HG03439 (cell line): ENCODE measurements around the gene DENND2A.
A peak's percentile ranks its signal among the peaks of the same experiment; 100 is the strongest.
"Not testable (repeated sequence)": the region's sequence is repeated elsewhere in the genome, so short reads cannot be mapped to it uniquely, and the experiment has no call there.

ENCODE experiments used
- ATAC-seq: cut with Tn5 transposase; IDR thresholded peaks from one replicate; pipeline ENCODE4 v1.9.1; 2021; ENCODE audit warnings: mild to moderate bottlenecking, moderate library complexity; ENCODE audit not compliant: unreplicated experiment

Gene DENND2A

DNA sequence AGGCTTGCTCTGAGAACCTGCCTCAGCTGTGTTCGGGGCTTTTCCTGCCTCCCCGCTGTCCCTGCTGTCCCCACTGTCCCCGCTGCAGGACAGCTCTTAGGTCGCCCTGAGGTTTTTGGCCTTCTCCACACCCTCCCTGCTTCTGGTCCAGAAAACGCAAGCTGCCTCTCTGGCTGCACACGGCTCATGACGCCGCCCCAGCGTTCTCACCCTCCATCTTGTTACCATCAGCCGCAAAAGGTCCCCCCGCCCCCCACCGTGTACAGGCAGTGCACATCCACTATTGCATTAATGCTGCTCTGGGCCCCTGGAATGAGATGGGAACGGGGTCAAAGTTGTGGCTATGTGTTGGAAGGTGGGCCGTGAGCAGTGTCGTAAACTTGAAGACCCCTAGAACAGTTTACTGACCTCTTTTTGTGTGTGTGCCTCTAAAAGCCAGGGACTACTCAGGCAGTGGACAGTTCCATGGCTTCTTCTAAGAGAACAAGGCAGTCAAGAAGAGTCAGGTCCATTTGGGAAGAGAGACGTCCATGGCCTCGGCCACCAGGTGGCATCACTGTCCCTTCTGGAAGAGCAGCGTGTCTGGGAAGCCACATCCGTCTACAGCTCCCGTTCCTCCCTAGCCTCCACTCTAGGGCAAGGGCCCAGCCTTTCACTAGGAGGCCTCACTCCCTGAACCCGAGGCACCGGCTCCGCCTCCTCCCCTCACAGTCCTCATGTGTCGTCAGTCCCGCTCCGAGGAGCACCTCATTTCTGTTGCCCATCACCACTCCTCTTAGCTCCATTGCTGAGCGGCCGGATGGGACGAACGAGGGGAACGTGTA is 122.9 kb downstream of the DENND2A start:
- no peak for ATAC-seq

DNA sequence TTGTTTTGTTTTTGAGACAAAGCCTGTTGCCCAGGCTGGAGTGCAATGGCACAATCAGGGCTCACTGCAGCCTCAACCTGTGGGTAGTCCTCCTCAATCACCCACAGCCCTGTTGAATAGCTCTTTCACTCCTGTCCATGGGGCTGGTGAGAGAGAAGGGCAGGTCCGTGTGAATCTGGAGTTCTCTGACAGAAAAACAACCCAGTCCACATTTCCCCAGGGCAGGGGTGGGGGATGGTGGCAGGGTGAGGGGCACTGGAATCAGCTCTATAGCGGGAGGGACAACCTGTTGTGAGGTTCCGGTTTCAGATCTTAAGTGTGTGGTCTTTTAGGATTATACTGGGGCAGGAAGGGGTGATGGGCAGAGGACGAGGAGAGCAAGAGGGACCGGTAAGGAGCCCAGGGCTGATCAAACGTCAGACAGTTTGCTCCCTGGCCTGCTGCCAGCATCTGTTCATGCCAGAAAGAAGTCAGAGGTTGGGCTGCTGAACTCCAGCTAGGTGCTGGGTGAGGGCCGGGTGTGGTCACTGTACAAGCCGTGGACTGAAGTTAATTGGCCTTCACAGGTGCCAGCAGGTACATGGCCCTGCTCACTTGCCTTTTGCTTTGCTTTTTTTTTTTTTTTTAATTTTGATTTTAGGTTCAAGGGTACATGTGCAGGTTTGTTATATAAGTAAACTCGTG is 128.2 kb downstream of the DENND2A start:
- ATAC-seq = no peak

DNA sequence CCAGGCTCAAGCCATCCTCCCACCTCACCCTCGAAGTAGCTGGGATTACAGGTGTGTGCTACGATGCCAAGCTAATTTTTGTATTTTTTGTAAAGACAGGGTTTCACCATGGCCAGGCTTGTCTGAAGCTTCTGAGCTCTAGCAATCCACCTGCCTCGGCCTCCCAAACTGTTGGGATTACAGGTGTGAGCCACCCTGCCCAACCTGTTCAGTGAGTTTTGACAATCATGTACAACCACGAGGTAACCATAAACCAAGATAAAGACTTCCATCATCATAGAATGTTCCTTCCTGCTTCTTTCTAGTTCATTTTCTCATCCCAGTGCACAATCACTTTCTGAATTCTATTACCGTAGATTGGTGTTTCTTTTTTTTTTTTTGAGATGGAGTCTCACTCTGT is 130.8 kb downstream of the DENND2A start:
- ATAC-seq = no peak

DNA sequence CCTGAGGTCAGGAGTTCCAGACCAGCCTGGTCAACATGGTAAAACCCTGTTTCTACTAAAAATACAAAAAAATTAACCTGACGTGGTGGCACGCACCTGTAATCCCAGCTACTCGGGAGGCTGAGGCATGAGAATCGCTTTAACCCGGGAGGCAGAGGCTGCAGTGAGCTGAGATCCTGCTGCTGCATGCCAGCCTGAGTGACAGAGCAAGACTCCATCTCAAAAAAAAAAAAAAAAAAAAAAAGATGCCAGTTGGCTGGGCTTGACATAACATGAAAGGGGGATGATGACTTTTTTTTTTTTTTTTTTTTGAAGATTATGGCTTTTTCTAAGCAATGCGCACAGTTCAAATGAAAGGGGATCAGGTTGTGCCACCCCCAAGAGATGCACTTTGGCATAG is 133.1 kb downstream of the DENND2A start:
- not testable (repeated sequence) for ATAC-seq

DNA sequence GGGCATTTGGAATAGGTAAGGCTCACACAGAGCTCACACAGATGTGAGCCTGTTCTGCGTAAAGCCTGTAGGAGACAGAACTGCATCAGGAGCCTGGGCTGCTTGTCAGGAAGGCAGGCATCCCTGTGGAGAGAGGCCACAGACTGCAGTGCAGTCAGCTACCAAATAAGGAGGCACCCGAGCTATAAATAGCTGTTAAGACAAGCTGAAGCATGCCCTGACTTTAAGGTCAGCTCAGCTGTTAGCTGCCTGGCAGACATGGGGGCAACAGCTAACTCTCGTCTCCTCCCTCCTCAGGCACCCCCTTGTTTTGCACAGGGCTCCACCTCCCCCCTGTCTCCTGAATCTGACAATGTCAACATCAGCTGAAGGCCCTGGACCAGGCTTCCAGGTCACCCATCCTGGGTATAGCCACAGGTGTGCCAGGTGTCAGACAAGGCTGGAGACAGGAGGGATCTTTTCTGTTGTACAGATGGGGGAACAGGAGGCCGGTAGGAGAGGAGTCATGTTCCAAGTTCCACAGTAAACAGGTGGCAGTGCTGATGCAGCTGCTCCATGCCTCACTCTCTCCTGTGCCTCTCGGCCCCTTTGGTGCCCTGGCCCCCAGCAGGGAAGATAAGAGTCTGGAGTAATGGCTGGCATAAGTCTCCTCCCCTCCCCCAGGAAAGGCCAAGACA is 133.7 kb downstream of the DENND2A start:
- peak; percentile 58 for ATAC-seq

DNA sequence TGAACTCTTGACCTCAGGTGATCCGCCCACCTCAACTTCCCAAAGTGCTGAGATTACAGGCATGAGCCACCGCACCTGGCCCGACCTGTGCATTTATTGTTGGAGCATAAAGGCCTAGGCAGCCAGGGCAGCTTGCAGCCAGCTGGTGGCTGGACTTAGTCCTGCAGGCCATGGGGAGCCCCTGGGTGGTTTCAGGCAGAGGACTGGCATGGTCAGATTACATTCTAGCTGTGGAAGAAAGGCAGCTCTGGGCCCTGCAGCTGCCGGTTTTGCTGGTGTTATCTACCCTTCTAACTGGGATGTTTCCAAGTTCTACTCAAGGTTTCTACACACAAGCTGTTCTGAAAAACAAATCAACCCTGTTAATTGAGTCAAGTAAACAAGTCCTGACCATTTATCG is 138.6 kb downstream of the DENND2A start:
- no peak for ATAC-seq

DNA sequence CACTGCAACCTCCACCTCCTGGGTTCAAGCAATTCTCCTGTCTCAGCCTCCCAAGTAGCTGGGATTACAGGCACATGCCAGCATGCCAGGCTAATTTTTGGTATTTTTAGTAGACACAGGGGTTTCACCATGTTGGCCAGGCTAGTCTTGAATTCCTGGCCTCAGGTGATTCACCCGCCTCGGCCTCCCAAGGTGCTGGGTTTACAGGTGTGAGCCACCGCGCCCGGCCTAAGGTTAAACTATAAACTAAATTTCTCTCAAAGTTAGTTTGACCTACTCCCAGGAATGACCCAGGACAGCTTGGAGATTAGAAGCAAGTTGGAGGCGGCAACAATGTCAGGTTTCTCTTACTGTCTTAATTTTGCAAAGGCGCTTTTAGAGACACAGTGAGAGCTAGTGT is 142.8 kb downstream of the DENND2A start:
- ATAC-seq = not testable (repeated sequence)

DNA sequence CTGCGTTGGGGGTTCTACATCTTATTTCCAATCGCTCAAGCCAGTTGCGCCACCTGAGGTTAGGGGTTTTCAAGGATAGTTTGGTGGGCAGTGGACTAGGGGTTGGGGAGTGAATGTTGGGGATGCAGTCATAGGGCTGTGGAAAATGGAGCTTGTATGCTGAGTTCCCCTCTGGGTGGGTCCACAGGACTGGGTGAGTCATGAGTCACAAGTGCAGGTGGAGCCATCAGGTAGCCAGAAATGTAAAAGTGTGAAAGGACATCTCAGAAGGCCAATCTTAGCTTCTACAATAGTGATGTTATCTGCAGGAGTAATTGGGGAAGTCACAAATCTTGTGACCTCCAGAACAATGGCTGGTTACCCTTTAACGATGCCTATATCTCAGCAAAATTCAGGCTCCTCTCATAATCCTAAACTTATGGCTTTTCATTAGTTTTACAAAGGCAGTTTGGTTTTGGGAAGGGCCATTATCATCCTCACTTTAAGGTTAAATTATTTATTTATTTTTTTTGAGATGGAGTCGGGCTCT is 143.3 kb downstream of the DENND2A start:
- no peak for ATAC-seq

DNA sequence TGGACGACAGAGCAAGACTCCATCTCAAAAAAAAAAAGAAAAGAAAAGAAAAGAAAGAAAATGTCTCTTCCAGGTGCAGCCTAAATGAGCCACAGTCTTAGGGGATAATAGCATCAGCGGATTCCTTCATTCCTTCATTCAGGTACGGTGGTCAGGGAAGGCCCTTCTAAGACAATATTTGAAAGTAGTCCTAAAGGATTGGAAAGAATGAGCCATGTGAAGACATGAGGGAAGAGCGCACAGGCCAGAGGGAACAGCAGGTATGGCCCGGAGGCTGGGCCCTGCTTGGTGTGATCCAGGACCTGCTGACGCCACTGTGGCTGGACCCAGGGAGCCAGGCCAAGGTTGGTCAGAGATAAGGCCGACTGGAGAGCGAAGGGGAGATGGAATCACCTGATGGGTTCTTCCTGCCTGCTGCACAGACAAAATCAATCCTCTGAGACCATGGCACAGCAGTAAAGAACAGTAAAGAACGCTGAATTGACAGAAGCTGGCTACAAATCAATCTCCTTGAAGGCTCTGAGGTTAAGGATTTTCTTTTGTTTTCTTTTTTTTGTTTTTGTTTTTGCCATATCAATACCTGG is 145.0 kb downstream of the DENND2A start:
- ATAC-seq = no peak

DNA sequence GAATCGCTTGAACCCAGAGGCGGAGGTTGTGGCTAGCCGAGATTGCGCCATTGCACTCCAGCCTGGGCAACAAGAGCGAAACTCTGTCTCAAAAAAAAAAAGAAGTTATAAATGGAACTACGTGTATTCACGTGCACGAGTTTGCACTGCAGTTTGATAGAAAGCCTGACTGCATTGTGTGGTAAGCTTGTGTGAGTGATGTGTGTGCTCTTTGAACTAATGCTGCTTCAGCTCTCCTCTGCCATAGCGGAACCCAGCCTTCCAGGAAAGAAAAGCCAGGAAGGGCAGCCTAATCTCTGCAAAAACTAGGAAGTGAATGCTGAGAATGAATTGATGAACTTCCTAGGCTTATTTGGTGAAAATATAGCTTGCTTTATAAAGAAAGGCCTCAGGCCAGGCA is 145.7 kb downstream of the DENND2A start:
- no peak for ATAC-seq

DNA sequence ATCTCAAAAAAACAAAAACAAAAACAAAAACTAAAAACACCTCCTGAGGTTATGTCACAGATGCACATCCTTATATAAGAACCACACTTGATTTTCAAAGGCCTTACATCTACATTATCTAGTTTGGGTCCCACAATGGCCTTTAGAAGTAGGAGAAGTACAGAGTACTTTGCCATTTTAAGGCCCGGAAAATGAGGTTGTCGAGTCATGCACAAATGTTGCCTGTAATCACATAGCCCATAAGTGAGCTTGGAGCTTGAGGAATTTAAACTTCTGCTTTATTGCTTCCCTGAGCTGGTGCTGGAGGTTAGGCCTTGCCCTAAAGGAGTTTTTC is 151.6 kb downstream of the DENND2A start:
- ATAC-seq = no peak

DNA sequence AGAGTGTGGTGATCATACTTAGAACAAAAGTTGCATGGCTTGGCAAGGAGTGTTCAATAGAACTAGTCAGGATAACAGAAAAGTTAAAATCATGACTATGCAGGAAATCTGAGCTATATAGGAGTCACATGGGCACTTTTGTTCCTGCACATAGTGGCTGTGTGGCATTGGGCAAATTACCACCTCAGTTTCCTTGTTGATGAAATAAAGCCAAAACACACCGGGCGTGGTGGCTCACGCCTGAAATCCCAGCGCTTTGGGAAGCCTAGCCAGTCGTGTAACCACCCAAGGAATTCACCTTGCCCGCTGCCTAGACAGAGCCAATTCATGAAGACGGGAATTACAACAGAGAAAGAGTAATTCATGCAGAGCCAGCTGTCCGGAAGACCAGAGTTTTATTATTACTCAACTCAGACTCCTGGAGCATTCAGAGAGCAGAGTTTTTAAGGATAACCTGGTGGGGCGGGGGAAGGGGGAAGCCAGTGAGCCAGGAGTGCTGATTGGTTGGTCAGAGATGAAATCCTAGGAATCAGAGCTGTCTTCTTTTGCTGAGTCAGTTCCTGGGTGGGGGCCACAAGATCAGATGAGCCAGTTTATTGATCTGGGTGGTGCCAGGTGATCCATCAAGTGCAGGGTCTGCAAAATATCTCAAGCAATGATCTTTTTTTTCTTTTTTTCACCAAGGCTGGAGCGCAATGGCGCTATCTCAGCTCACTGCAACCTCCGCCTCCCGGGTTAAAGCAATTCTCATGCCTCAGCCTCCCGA is 154.9 kb downstream of the DENND2A start:
- ATAC-seq = no peak

DNA sequence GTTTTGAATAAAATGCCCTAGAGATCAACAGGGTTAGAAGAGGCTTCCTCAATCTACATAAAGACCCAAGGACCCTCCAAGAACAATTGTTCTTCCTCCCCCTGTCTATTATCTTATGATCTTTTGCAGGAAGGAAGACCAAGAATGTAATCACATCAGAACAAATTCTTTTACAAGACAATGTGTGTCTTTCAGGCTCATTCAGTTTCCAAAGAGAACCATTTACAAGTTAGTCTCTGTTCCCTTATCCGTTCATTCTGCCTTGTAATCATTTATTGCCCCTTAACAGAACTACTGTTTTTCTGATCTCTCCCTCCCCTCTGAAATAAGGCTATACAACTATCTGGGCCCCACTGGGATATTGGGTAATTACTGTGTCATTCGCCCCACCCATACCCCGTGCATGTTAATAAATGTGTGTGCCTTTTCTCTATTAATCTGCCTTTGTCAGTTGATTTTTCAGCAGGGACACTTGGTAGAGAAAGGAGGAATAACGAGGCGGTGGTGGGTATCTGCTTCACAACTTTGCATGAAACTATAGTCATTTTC is 155.6 kb downstream of the DENND2A start:
- ATAC-seq = no peak

DNA sequence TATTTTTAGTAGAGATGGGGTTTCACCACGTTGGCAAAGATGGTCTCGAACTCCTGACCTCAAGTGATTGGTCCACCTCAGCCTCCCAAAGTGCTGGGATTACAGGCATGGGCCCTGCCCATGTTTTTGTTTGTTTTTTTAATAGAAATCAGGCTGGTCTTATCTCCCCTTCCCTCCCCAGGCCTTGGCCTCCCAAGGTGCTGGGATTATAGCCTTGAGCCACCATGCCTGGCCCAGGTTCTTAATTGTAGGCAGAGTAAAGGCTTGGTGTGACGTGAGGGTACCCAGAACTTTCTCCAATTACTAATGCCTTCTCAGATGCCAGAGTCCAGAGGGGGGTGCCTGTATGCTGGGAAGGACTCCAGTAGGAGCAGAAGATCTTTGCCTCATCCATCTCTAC is 156.1 kb downstream of the DENND2A start:
- ATAC-seq = no peak

DNA sequence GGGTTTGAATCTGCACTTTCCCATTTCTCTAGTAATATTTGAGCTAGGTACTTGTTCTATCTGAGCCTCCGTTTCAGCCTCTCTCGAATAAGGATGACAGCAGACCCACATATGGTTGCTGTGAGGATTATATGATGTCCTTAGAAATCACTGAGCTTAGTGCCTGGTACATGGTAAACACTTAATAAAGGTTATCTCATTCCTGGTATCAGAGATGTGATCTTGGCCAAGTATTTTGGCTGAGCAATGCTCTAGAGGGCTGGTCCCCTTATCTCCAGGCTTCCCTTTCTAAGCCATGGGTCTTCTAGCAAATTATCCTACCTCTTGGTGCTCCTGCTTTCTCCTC is 160.9 kb downstream of the DENND2A start:
- no peak for ATAC-seq

DNA sequence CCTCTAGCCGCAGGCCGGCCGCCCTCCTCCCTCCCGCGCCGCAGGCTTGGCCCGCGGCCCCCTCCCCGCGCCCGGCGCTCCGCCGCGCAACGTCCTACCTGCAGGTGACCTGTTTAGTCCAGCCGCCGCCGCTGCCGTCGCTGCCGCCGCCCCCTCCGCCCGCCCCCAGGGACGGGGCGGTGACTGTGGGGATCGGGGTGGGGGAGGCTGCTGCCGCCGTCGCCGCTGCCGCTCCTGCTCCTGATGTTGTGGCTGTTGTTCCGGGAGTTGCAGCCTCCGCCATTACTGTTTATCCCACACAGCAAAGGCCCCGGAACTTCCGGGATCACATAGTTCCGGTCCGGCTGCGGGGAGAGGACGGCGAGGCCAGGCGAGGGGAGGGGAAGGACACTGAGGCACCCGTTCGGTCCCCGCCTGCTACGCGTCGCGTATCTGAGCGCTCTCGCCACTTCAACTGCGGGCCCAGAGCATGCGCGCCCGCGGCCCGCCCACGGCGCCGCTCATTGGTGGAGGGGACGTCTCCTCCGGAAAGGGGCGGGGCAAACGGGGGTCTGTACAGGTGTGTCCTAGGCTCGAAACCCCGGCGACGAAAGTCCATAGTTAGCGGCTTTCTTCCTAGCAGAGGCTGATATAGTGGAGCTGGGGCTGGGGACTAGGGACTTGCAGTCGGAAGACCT is 161.4 kb downstream of the DENND2A start, which contains the start of gene MKRN1:
TSS of gene MKRN1 (minus strand) at position 444 of the 677 bp plus-strand sequence. CDS start at position 283, 161 bp downstream.
- ATAC-seq = peak; percentile 93

DNA sequence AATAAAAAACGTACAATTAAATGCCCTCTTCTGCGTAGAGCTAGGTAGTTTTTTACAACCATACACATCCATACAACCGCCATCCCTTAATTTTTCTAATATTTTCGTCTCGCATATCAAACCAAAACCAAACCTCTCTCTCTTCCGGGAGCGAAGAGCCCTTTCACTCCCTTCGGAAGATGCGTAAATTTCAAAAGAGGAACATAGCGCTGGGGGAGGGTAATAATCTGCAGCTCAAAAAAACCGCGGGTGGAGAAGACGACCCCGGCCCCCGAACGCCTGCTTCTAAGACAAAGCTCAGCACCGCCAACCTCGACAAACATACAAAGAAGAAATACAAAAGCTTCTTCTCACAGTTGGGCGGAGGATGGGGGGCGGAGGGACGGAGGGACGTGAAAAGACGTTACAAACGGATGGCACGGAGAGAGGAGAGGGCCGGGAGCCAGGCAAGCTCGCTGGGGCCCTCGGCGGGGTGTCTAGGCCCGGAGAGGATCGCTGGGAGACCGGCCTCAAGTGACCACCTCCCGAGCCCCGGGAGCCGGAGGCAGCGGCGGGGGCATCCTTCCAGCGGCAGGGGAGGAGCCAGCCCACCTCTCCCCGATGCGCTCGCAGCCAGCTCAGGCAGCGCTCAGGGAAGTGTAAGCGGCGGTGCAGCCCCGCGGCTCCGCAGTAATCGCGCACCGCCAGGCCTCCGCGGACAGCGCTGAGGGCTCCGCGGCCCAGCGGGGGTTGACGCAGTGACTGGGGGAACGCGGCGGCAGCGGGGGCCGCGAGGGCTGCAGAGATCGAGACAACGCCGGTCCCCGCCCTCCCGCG is 162.2 kb downstream of the DENND2A start:
- peak; percentile 18 for ATAC-seq

DNA sequence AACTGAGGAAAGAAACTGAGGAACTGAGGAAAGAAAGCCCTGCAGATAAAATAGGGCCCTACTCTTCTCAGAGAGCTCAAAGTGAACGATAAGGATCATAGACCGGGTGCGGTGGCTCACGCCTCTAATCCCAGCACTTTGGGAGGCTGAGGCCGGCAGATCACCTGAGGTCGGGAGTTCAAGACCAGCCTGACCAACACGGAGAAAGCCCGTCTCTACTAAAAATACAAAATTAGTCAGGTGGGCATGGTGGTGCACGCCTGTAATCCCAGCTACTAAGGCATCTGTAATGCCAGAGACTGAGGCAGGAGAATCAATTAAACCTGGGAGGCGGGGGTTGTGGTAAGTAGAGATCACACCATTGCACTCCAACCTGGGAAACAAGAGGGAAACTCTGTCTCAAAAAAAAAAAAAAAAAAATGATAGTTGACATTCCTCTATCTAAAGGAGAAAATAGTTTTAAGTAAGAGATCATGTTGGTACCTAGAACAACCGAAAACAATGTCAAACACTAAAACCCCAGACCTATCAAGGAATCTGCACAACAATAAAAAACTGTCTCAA is 163.8 kb downstream of the DENND2A start:
- ATAC-seq = no peak
